Psoas muscle (tissue), 8 donors: ENCODE measurements around the gene BRCA1. TPM values are rescaled to one million over a fixed set of nuclear protein-coding genes. Genes with fewer than 3 reads are reported as not detected.

ENCODE experiments used
- ATAC-seq, 4 donors: fragments of 200-7000 bp; cut with Tn5 transposase; one replicate each; pipeline ENCODE4 v1.9.1; 2020; ENCODE audit warnings: moderate library complexity in 3 of 4, mild to moderate bottlenecking in 2 of 4
- DNase-seq, 2 donors: peaks; one replicate each; pipeline ENCODE4 v3.0.0-alpha.2; 2020
- H3K27ac ChIP-seq: fragments of 200-600 bp; one replicate; pipeline ENCODE4 v1.8.0; 2022
- H3K27me3 ChIP-seq, 3 donors: fragments of 200-600 bp in 1 of 3; one replicate each; pipeline versions ENCODE4 v1.6.1 to v1.8.0; 2013 to 2022; ENCODE audit warnings: low read length in 2 of 3, mild to moderate bottlenecking in 2 of 3, moderate library complexity in 1 of 3; ENCODE audit not compliant: insufficient read depth in 3 of 3
- H3K36me3 ChIP-seq, 2 donors: fragments of 200-600 bp in 1 of 2; one replicate each; pipeline versions ENCODE4 v1.6.1 to v1.8.0; 2013 to 2022; ENCODE audit warnings: low read depth in 1 of 2, mild to moderate bottlenecking in 1 of 2, moderate library complexity in 1 of 2; ENCODE audit not compliant: insufficient read depth in 1 of 2
- H3K4me1 ChIP-seq: fragments of 200-600 bp; one replicate; pipeline ENCODE4 v1.8.0; 2022
- H3K4me3 ChIP-seq: fragments of 200-600 bp; one replicate; pipeline ENCODE4 v1.8.0; 2022; ENCODE audit warnings: mild to moderate bottlenecking
- H3K9me3 ChIP-seq: fragments of 200-600 bp; one replicate; pipeline ENCODE4 v1.8.0; 2022
- CTCF ChIP-seq: fragments of 200-600 bp; IDR thresholded peaks from one replicate; pipeline ENCODE4 v1.8.0; 2022; ENCODE audit warnings: antibody characterized with exemption
- WGBS, 3 donors: extraction: QIAGEN DNeasy Blood & Tissue Kit; methylation state at CpG; one replicate each; pipeline versions ENCODE4 v1.1.6 to v1.1.7; 2013; 5-methylcytosine and 5-hydroxymethylcytosine counted together
- intact Hi-C, 2 donors: fragments of 100-400 bp; cut with DNase I; formaldehyde crosslinking; loops; one replicate each; pipeline versions ENCODE4 v1.11.0 to v1.14.2; 2022
- polyA plus RNA-seq, 3 donors: library from polyadenylated mRNA; stranded (reverse); fragments of 200-250 nt; gene quantifications; one replicate each; pipeline ENCODE4 v1.2.3, GENCODE V29; 2013
- total RNA-seq, 4 donors: library from RNA; stranded (reverse); fragmentation: NEBNext Ultra II Directional in 2 of 4; extraction: Animal tissue kit (Norgen Biotek cat#: 25700) in 2 of 4; gene quantifications; one replicate each; pipeline versions ENCODE4 v1.2.1 to v1.2.4, GENCODE V29; 2021 to 2023
- donor health status: healthy with polysubstance abuse.
- donor health status: DM: no; HTN: no; CAD: no; lungs with moderate emphysema.
- donor health status: Bipolar disorder and iron deficiency.
- donor health status: healthy.
- donor health status: DM: yes; HTN: yes; CAD: no.
- donor health status: DM: no; HTN: no; CAD: no.
- donor health status: DM: no; HTN: no; CAD: no.
- donor health status: DM: yes; HTN: yes; CAD: no.

BRCA1 gene
- total and polyA plus RNA-seq, 7 donors, result 1.5 to 6.1 (median 3.7) TPM

- 34 to 61% (median 42%) methylated on average over 6 of the region's 6 CpGs for WGBS, 3 donors
- ATAC-seq, result no peak
- Histone ChIP-seq H3K36me3 (no peaks in the 10 kb centered on the region), H3K27ac (peak overlapping the region; percentile 53), H3K27me3 (peaks cover 0 to 2% (median 0%) of the 10 kb centered on the region in 3 donors), H3K4me1 (peaks cover 7% of the 10 kb centered on the region), H3K9me3 (no peaks in the 10 kb centered on the region), H3K4me3 (no peak overlapping the region)
- intact Hi-C loops, result no loop called here
- no peak for DNase-seq
- TF ChIP-seq CTCF, result no peak
Measured at GRCh38 chr17:43030137-43030767, 94.9 kb downstream of the BRCA1 start.

GRCh38 chr17:43028221-43028861 is 96.8 kb downstream of the BRCA1 start:
- DNase-seq (no peak), ATAC-seq (peak; percentile 56 to 91 (median 76))
- 24 to 63% (median 48%) methylated on average over 17 of the region's 17 CpGs for WGBS, 3 donors
- H3K9me3 ChIP-seq, result no peaks in the 10 kb centered on the region
- peaks cover 0 to 3% (median 2%) of the 10 kb centered on the region in 3 donors for H3K27me3 ChIP-seq
- no peaks in the 10 kb centered on the region for H3K36me3 ChIP-seq
- intact Hi-C loops, result loop anchor here in 1 of 2 donors (10.0 kb wide), 1 partner anchor 146 kb away; the partner anchor contains the start of gene NBR1
- H3K27ac ChIP-seq, result peak overlapping the region; percentile 53
- TF ChIP-seq CTCF, result no peak
- peaks cover 7% of the 10 kb centered on the region for H3K4me1 ChIP-seq
- H3K4me3 ChIP-seq, result no peak overlapping the region

GRCh38 chr17:43027091-43028032 is 97.8 kb downstream of the BRCA1 start:
- TF ChIP-seq CTCF, result no peak
- no peaks in the 10 kb centered on the region for H3K36me3 ChIP-seq
- ATAC-seq, result no peak
- H3K27ac ChIP-seq, result no peak overlapping the region
- intact Hi-C loops, result loop anchor here in 1 of 2 donors (10.0 kb wide), 1 partner anchor 147 kb away; the partner anchor contains the start of gene NBR1
- H3K27me3 ChIP-seq, result peaks cover 0 to 3% (median 2%) of the 10 kb centered on the region in 3 donors
- 73 to 81% (median 77%) methylated on average over 9 of the region's 9 CpGs for WGBS, 3 donors
- H3K9me3 ChIP-seq, result no peaks in the 10 kb centered on the region
- DNase-seq, result no peak
- H3K4me3 ChIP-seq, result no peak overlapping the region
- peaks cover 11% of the 10 kb centered on the region for H3K4me1 ChIP-seq

GRCh38 chr17:43026595-43026994 is 98.6 kb downstream of the BRCA1 start:
- Histone ChIP-seq H3K4me3 (no peak overlapping the region), H3K9me3 (no peaks in the 10 kb centered on the region), H3K36me3 (no peaks in the 10 kb centered on the region), H3K4me1 (peaks cover 11% of the 10 kb centered on the region), H3K27ac (no peak overlapping the region), H3K27me3 (peaks cover 0 to 3% (median 2%) of the 10 kb centered on the region in 3 donors)
- 72 to 83% (median 78%) methylated on average over 5 of the region's 5 CpGs for WGBS, 3 donors
- ATAC-seq (no peak), DNase-seq (no peak)
- no peak for TF ChIP-seq CTCF
- intact Hi-C loops, result loop anchor here in 1 of 2 donors (10.0 kb wide), 1 partner anchor 148 kb away; the partner anchor contains the start of gene NBR1
